Adrenal gland (tissue), 12 donors: ENCODE measurements around the gene GRAMD1B. TPM values are rescaled to one million over a fixed set of nuclear protein-coding genes. Genes with fewer than 3 reads are reported as not detected.

Experiments
- DNase-seq, 7 donors: peaks; one replicate each; pipeline ENCODE4 v3.0.0-alpha.2; 2019 to 2020
- H3K27ac ChIP-seq, 5 donors: fragments of 200-600 bp; sonication (generic) in 4 of 5; 1 replicate in 3 of 5; 2 replicates in 2 of 5; pipeline versions ENCODE4 v1.5.1 to v1.8.0; 2016 to 2020; ENCODE audit warnings: mild to moderate bottlenecking in 1 of 5
- H3K27me3 ChIP-seq: fragments of 200-600 bp; 2 replicates; pipeline ENCODE4 v1.8.0; 2021
- H3K36me3 ChIP-seq, 2 donors: fragments of 200-600 bp; replicated peaks in 1 of 2; 1 replicate in 1 of 2; 2 replicates in 1 of 2; pipeline versions ENCODE4 v1.5.1 to v1.8.0; 2018 to 2022
- H3K4me1 ChIP-seq, 2 donors: fragments of 200-600 bp; replicated peaks in 1 of 2; 1 replicate in 1 of 2; 2 replicates in 1 of 2; pipeline versions ENCODE4 v1.5.1 to v1.8.0; 2018 to 2021
- H3K4me3 ChIP-seq, 4 donors: fragments of 200-600 bp; sonication (generic) in 3 of 4; one replicate each; pipeline ENCODE4 v1.5.1; 2016 to 2018
- H3K9me3 ChIP-seq, 3 donors: fragments of 200-600 bp; sonication (generic) in 1 of 3; replicated peaks in 1 of 3; 1 replicate in 2 of 3; 2 replicates in 1 of 3; pipeline versions ENCODE4 v1.5.1 to v1.8.0; 2016 to 2021
- CTCF ChIP-seq, 6 experiments: fragments of 450-650 bp in 4 of 6; fragments of 200-600 bp in 2 of 6; sonication (generic) in 1 of 6; IDR thresholded peaks; 1 replicate in 5 of 6; 2 replicates in 1 of 6; pipeline versions ENCODE4 v1.5.1 to v1.8.0; 2016 to 2021; ENCODE audit warnings: antibody characterized with exemption in 6 of 6, mild to moderate bottlenecking in 2 of 6, moderate library complexity in 1 of 6
- WGBS, 4 donors: extraction: QIAGEN DNeasy Blood & Tissue Kit in 2 of 4; methylation state at CpG; one replicate each; pipeline versions ENCODE4 v1.1.5 to v1.1.7; 2013 to 2017; 5-methylcytosine and 5-hydroxymethylcytosine counted together
- intact Hi-C, 2 donors: fragments of 100-400 bp; cut with DNase I; formaldehyde crosslinking; loops; one replicate each; pipeline versions ENCODE4 v1.14.1 to v1.15.0; 2022 to 2023
- microRNA-seq, 3 donors: library from miRNA; unstranded; fragments of <30 nt; microRNA quantifications; one replicate each; pipeline ENCODE4, GENCODE V29; 2017 to 2020
- polyA plus RNA-seq, 3 donors: library from polyadenylated mRNA; stranded (reverse); fragments of 200-250 nt in 2 of 3; fragments of 350-450 nt in 1 of 3; fragmentation: Illumina TruSeq in 1 of 3; extraction: RNeasy Lipid Tissue Mini Kit (QIAGEN cat#74804) in 1 of 3; gene quantifications; one replicate each; pipeline ENCODE4 v1.2.3, GENCODE V29; 2013 to 2014
- small RNA-seq, 2 donors: library from RNA; depleted of rRNA; stranded (forward); fragments of <200 nt; gene quantifications; one replicate each; pipeline ENCODE3, GENCODE V24; 2016
- total RNA-seq, 9 donors: library from RNA; depleted of rRNA in 4 of 9; stranded (reverse); fragments of >200 nt in 4 of 9; fragments of 120-200 nt in 1 of 9; fragmentation: NEBNext Ultra II Directional in 1 of 9; extraction: Animal tissue kit (Norgen Biotek cat#: 25700) in 1 of 9; gene quantifications; one replicate each; pipeline versions ENCODE4 v1.1.0 to v1.2.4, GENCODE V29; 2013 to 2023
- donor health status: healthy with polysubstance abuse.
- donor health status: Bipolar disorder and iron deficiency.
- donor health status: DM: yes; HTN: yes; CAD: no.
- donor health status: DM: no; HTN: no; CAD: no.
- donor health status: DM: no; HTN: no; CAD: no.
- donor health status: DM: yes; HTN: yes; CAD: no.

Gene GRAMD1B
- total and polyA plus RNA-seq, 12 donors, result 101 to 1,898 (median 285) TPM

GRCh38 chr11:123674297-123674696 is 244.2 kb downstream of the GRAMD1B start:
- intact Hi-C loops, result no loop called here
- Histone ChIP-seq H3K27ac (no peak overlapping the region), H3K4me1 (no peaks in the 10 kb centered on the region), H3K27me3 (no peaks in the 10 kb centered on the region), H3K4me3 (no peak overlapping the region), H3K36me3 (no peaks in the 10 kb centered on the region), H3K9me3 (no peaks in the 10 kb centered on the region)
- TF ChIP-seq CTCF (IDR thresholded peaks at IDR 0.05), result no peak
- no peak for DNase-seq
- WGBS, 4 donors, result 41 to 87% (median 66%) methylated on average over 2 of the region's 2 CpGs

Small RNA genes within 50 kb of the gene (microRNA-seq; reads per million reads assigned to microRNA genes)
- 0 to 0.28 (median 0) reads per million in 3 donors for gene MIR4493

Small RNA genes within 50 kb of the gene (small RNA-seq; reads per million reads assigned to genes)
- 0 reads per million in 2 donors for gene MIR4493

Other genes with a start within 250 kb of the GRAMD1B start
- gene CLMP, start 235.0 kb upstream of the GRAMD1B start, total RNA-seq, result 10 to 100 TPM in 8 of 9 donors, 1 to 10 TPM in 1; 3.8 to 26.3 (median 20.8) TPM
- 10 to 100 TPM in 1 of 3 donors, 1 to 10 TPM in 2; 5.1 to 36.6 (median 5.3) TPM for gene CLMP, start 235.0 kb upstream of the GRAMD1B start, polyA plus RNA-seq
- 1 to 10 TPM in 5 of 9 donors, under 1 TPM in 3, not detected in 1; 0.36 to 9.5 (median 2.9) TPM for gene SCN3B, start 224.4 kb downstream of the GRAMD1B start, total RNA-seq
- 10 to 100 TPM in 1 of 3 donors, 1 to 10 TPM in 2; 2.3 to 10.5 (median 7.0) TPM for gene SCN3B, start 224.4 kb downstream of the GRAMD1B start, polyA plus RNA-seq